Suprapubic skin (tissue), 4 donors: ENCODE data around the gene RRP12. TPM values are rescaled to one million over a fixed set of nuclear protein-coding genes. Genes with fewer than 3 reads are reported as not detected.

Experiments
- DNase-seq, 2 donors: peaks; one replicate each; pipeline ENCODE4 v3.0.0-alpha.2; 2019; ENCODE audit warnings: low spot score in 2 of 2
- H3K27ac ChIP-seq: fragments of 200-600 bp; sonication (generic); one replicate; pipeline ENCODE4 v1.5.1; 2019
- H3K27me3 ChIP-seq: fragments of 200-600 bp; sonication (generic); one replicate; pipeline ENCODE4 v1.5.1; 2019
- H3K36me3 ChIP-seq: fragments of 200-600 bp; sonication (generic); one replicate; pipeline ENCODE4 v1.5.1; 2019
- H3K4me1 ChIP-seq: fragments of 200-600 bp; sonication (generic); one replicate; pipeline ENCODE4 v1.5.1; 2019
- H3K4me3 ChIP-seq: fragments of 200-600 bp; sonication (generic); one replicate; pipeline ENCODE4 v1.5.1; 2019; ENCODE audit warnings: mild to moderate bottlenecking
- H3K9me3 ChIP-seq: fragments of 200-600 bp; sonication (generic); one replicate; pipeline ENCODE4 v1.5.1; 2019
- CTCF ChIP-seq, 2 donors: fragments of 200-600 bp in 1 of 2; fragments of 450-650 bp in 1 of 2; sonication (generic) in 1 of 2; IDR thresholded peaks; one replicate each; pipeline ENCODE4 v1.5.1; 2016 to 2019; ENCODE audit warnings: antibody characterized with exemption in 2 of 2, mild to moderate bottlenecking in 1 of 2, moderate library complexity in 1 of 2
- EP300 ChIP-seq: sonication (generic); formaldehyde crosslinking; IDR thresholded peaks from one replicate; pipeline ENCODE4 v1.6.1; 2017; ENCODE audit warnings: antibody characterized with exemption
- POLR2A ChIP-seq, 2 donors: fragments of 450-650 bp; IDR thresholded peaks; one replicate each; pipeline ENCODE4 v1.6.1; 2017; ENCODE audit warnings: antibody characterized with exemption in 2 of 2, mild to moderate bottlenecking in 2 of 2, moderate library complexity in 2 of 2
- POLR2AphosphoS5 ChIP-seq, 3 donors: sonication (generic); formaldehyde crosslinking; IDR thresholded peaks; one replicate each; pipeline ENCODE4 v1.6.1; 2017; ENCODE audit warnings: antibody characterized with exemption in 3 of 3
- WGBS: methylation state at CpG from one replicate; pipeline ENCODE4 v1.1.5; 2018; 5-methylcytosine and 5-hydroxymethylcytosine counted together
- total RNA-seq, 4 donors: library from RNA; depleted of rRNA; stranded (reverse); fragments of >200 nt; gene quantifications; one replicate each; pipeline ENCODE4 v1.1.0, GENCODE V29; 2016

RRP12 gene
- total RNA-seq, 4 donors from 2014 or later = 24.5 to 49.3 (median 48.6) TPM

- Histone ChIP-seq H3K36me3 (peaks cover 76% of the 10 kb centered on the region), H3K4me3 (no peak overlapping the region), H3K27ac (no peak overlapping the region), H3K27me3 (no peaks in the 10 kb centered on the region), H3K4me1 (peaks cover 2% of the 10 kb centered on the region), H3K9me3 (no peaks in the 10 kb centered on the region)
- no peak for DNase-seq
- 73% methylated on average over 10 of the region's 11 CpGs for WGBS
- TF ChIP-seq CTCF (IDR thresholded peaks at IDR 0.05) = no peak
- no peak for TF ChIP-seq EP300
- no peak for TF ChIP-seq POLR2A (IDR thresholded peaks at IDR 0.05)
- no peak for TF ChIP-seq POLR2AphosphoS5 (IDR thresholded peaks at IDR 0.05)
Measured at GRCh38 chr10:97360705-97361536, 40.2 kb downstream of the RRP12 start.

- H3K27ac ChIP-seq = no peak overlapping the region
- peaks cover 55% of the 10 kb centered on the region for H3K36me3 ChIP-seq
- TF ChIP-seq POLR2A (IDR thresholded peaks at IDR 0.05) (no peak), CTCF (IDR thresholded peaks at IDR 0.05) (no peak), EP300 (no peak), POLR2AphosphoS5 (IDR thresholded peaks at IDR 0.05) (no peak)
- WGBS = no CpG with 5 or more reads among the region's 3 CpGs
- no peak overlapping the region for H3K4me3 ChIP-seq
- DNase-seq = no peak
- H3K27me3 ChIP-seq = no peaks in the 10 kb centered on the region
- H3K4me1 ChIP-seq = peaks cover 2% of the 10 kb centered on the region
- H3K9me3 ChIP-seq = no peaks in the 10 kb centered on the region
Measured at GRCh38 chr10:97358781-97359180, 42.4 kb downstream of the RRP12 start.

- WGBS = 82% methylated on average over 4 of the region's 4 CpGs
- H3K9me3 ChIP-seq = no peaks in the 10 kb centered on the region
- TF ChIP-seq POLR2A (IDR thresholded peaks at IDR 0.05) = no peak
- no peak for TF ChIP-seq POLR2AphosphoS5 (IDR thresholded peaks at IDR 0.05)
- TF ChIP-seq EP300 = no peak
- no peak for TF ChIP-seq CTCF (IDR thresholded peaks at IDR 0.05)
- no peak overlapping the region for H3K4me3 ChIP-seq
- H3K27ac ChIP-seq = no peak overlapping the region
- H3K36me3 ChIP-seq = peaks cover 51% of the 10 kb centered on the region
- peaks cover 2% of the 10 kb centered on the region for H3K4me1 ChIP-seq
- no peak for DNase-seq
- H3K27me3 ChIP-seq = no peaks in the 10 kb centered on the region
Measured at GRCh38 chr10:97358349-97358748, 42.8 kb downstream of the RRP12 start.

DNA sequence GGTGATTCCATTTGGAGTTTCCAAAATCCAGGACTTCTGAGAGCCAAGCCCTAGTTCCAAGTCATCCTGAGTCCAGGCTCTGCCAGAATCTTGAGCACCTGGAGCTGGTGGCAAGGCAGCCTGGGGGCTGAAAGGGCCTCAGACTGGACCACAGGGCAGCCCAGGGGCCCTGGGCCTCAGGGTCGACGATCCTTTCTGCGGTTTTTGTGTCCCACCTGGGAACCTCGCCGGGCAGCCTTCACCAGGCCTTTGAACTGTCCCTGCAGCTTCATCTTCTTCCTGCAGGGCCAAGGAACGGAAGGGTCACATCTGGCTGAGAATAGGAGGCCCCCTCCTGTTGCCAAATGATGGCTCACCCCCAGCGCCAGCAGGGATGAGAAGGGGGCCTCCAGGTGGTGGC, 44.2 kb downstream of the RRP12 start:
- H3K27ac ChIP-seq = no peak overlapping the region
- no peaks in the 10 kb centered on the region for H3K27me3 ChIP-seq
- H3K36me3 ChIP-seq = peaks cover 42% of the 10 kb centered on the region
- 91% methylated on average over 7 of the region's 7 CpGs for WGBS
- DNase-seq = no peak
- H3K4me1 ChIP-seq = peaks cover 2% of the 10 kb centered on the region
- no peak overlapping the region for H3K4me3 ChIP-seq
- H3K9me3 ChIP-seq = no peaks in the 10 kb centered on the region
- TF ChIP-seq CTCF (IDR thresholded peaks at IDR 0.05) (no peak), POLR2AphosphoS5 (IDR thresholded peaks at IDR 0.05) (no peak), EP300 (no peak), POLR2A (IDR thresholded peaks at IDR 0.05) (no peak)

GRCh38 chr10:97356318-97356914, 44.7 kb downstream of the RRP12 start:
- 82% methylated on average over 6 of the region's 6 CpGs for WGBS
- Histone ChIP-seq H3K36me3 (peaks cover 47% of the 10 kb centered on the region), H3K27me3 (no peaks in the 10 kb centered on the region), H3K4me1 (peaks cover 2% of the 10 kb centered on the region), H3K27ac (no peak overlapping the region), H3K9me3 (no peaks in the 10 kb centered on the region), H3K4me3 (no peak overlapping the region)
- no peak for TF ChIP-seq EP300
- TF ChIP-seq POLR2A (IDR thresholded peaks at IDR 0.05) = no peak
- no peak for TF ChIP-seq POLR2AphosphoS5 (IDR thresholded peaks at IDR 0.05)
- no peak for TF ChIP-seq CTCF (IDR thresholded peaks at IDR 0.05)
- no peak for DNase-seq
